ENCODE data around the gene BPIFA3. TPM values are rescaled to one million over a fixed set of nuclear protein-coding genes. Genes with fewer than 3 reads are reported as not detected.

Gene BPIFA3
- total RNA-seq, 1 donor from 2014 or later, result not detected

DNA sequence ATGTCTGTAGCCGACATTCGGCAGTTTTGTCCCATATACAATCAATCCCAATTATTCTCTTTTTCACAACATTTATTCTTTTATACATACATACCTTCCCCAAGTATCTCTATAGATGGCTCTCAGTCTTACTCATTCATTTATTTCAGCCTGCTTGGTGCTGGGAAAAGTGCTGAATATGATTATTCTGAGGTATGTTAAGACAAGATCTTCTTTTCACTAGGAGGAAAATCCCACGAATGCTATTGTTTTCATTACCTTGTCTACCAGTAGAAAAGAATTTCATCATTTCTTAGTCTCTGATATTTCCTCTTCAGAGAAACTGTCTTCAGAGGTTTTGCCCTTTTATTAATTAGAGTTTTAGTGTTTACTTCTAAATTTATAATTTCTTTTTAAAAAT, 13.7 kb upstream of the BPIFA3 start:
- no peak for DNase-seq (ENCODE audit: low spot score)
- peaks cover 51% of the 10 kb centered on the region for H3K27me3 ChIP-seq
- H3K4me3 ChIP-seq, result no peak overlapping the region
- Mint-ChIP-seq H3K4me3 (no peak overlapping the region), H3K36me3 (no peaks in the 10 kb centered on the region), H3K9me3 (no peaks in the 10 kb centered on the region), H3K27ac (no peak overlapping the region), H3K27me3 (ENCODE audit: insufficient read depth, low read depth) (peaks cover 11% of the 10 kb centered on the region), H3K4me1 (no peaks in the 10 kb centered on the region)
- no peak overlapping the region for H2AFZ ChIP-seq (replicated peaks)
- no peaks in the 10 kb centered on the region for H3K36me3 ChIP-seq
- H3K9ac ChIP-seq, result no peak overlapping the region
- H3K4me1 ChIP-seq, result no peaks in the 10 kb centered on the region
- H3K27ac ChIP-seq, result no peak overlapping the region
- H3K79me2 ChIP-seq (ENCODE audit: low read depth), result no peaks in the 10 kb centered on the region
- TF ChIP-seq EZH2phosphoT487 (IDR thresholded peaks at IDR 0.05) (no peak), EZH2 (IDR thresholded peaks at IDR 0.05) (no peak)
- TF ChIP-seq, protein P1, sequence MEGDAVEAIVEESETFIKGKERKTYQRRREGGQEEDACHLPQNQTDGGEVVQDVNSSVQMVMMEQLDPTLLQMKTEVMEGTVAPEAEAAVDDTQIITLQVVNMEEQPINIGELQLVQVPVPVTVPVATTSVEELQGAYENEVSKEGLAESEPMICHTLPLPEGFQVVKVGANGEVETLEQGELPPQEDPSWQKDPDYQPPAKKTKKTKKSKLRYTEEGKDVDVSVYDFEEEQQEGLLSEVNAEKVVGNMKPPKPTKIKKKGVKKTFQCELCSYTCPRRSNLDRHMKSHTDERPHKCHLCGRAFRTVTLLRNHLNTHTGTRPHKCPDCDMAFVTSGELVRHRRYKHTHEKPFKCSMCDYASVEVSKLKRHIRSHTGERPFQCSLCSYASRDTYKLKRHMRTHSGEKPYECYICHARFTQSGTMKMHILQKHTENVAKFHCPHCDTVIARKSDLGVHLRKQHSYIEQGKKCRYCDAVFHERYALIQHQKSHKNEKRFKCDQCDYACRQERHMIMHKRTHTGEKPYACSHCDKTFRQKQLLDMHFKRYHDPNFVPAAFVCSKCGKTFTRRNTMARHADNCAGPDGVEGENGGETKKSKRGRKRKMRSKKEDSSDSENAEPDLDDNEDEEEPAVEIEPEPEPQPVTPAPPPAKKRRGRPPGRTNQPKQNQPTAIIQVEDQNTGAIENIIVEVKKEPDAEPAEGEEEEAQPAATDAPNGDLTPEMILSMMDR (IDR thresholded peaks at IDR 0.05), result no peak
- no peaks in the 10 kb centered on the region for H3K9me3 ChIP-seq (ENCODE audit: low read depth)
- no peaks in the 10 kb centered on the region for H4K20me1 ChIP-seq (ENCODE audit: low read depth)
- no peaks in the 10 kb centered on the region for H3F3A ChIP-seq (ENCODE audit: low read depth)
- H3K4me2 ChIP-seq, result no peak overlapping the region

DNA sequence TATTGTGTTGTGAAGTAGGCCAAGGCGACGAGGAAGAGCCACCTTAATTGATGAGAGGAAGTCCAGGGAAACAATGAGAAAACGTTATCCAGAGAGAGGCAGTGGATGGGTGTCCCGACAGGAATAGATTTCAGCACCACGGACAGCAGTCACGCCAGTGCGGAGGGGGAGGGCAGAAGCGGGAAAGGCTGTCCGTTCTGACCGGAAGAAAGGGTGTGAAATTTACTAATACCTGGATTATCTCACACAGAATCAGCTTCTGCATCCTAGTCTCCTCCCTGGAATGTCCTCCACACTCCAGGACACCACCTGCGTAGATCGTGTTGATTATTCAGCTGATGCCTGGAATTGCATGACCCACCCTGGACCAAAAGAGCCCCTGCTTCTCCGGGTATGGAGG, 7.4 kb upstream of the BPIFA3 start:
- Histone ChIP-seq H3K4me1 (no peaks in the 10 kb centered on the region), H3K36me3 (no peaks in the 10 kb centered on the region), H3K27ac (no peak overlapping the region), H3K27me3 (peaks cover 75% of the 10 kb centered on the region), H3K9me3 (ENCODE audit: low read depth) (no peaks in the 10 kb centered on the region), H3K4me3 (no peak overlapping the region), H3K9ac (no peak overlapping the region), H3K79me2 (ENCODE audit: low read depth) (no peaks in the 10 kb centered on the region), H2AFZ (replicated peaks) (no peak overlapping the region), H4K20me1 (ENCODE audit: low read depth) (peaks cover 18% of the 10 kb centered on the region), H3F3A (ENCODE audit: low read depth) (no peaks in the 10 kb centered on the region), H3K4me2 (no peak overlapping the region)
- no peaks in the 10 kb centered on the region for H3K9me3 Mint-ChIP-seq
- TF ChIP-seq EZH2 (IDR thresholded peaks at IDR 0.05) (no peak), EZH2phosphoT487 (IDR thresholded peaks at IDR 0.05) (no peak)
- TF ChIP-seq, protein P1 (IDR thresholded peaks at IDR 0.05), result no peak
- no peaks in the 10 kb centered on the region for H3K36me3 Mint-ChIP-seq
- H3K4me3 Mint-ChIP-seq, result peak overlapping the region; percentile 19
- no peak overlapping the region for H3K27ac Mint-ChIP-seq
- peaks cover 21% of the 10 kb centered on the region for H3K27me3 Mint-ChIP-seq (ENCODE audit: insufficient read depth, low read depth)
- DNase-seq (ENCODE audit: low spot score), result peak; percentile 95
- H3K4me1 Mint-ChIP-seq, result peaks cover 3% of the 10 kb centered on the region

DNA sequence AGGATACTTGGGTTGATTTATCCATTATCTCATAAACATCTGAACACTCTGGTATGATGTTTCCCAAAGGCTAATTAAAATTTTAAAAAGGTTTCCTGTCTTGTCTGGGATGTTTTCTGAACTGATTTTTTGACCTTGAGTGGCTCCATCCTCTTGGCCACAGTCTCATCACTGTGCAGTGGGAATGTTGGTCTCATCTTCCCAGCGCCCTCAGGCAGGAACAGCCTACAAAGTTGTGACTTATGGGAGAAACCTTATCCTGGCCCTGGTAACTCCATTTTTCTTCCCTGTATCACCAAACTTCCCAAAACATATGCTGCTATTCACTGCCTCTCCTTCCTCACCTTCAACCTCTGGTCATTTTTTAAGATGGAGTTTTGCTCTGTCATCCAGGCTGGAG, 6.8 kb upstream of the BPIFA3 start:
- Histone ChIP-seq H3K36me3 (no peaks in the 10 kb centered on the region), H3K27me3 (peaks cover 72% of the 10 kb centered on the region), H3K4me2 (no peak overlapping the region), H3K9me3 (ENCODE audit: low read depth) (no peaks in the 10 kb centered on the region), H3K4me3 (no peak overlapping the region), H3K4me1 (no peaks in the 10 kb centered on the region), H3F3A (ENCODE audit: low read depth) (no peaks in the 10 kb centered on the region), H4K20me1 (ENCODE audit: low read depth) (peaks cover 18% of the 10 kb centered on the region), H3K9ac (no peak overlapping the region), H2AFZ (replicated peaks) (no peak overlapping the region), H3K79me2 (ENCODE audit: low read depth) (no peaks in the 10 kb centered on the region), H3K27ac (no peak overlapping the region)
- H3K9me3 Mint-ChIP-seq, result no peaks in the 10 kb centered on the region
- H3K4me1 Mint-ChIP-seq, result peaks cover 3% of the 10 kb centered on the region
- peaks cover 21% of the 10 kb centered on the region for H3K27me3 Mint-ChIP-seq (ENCODE audit: insufficient read depth, low read depth)
- H3K27ac Mint-ChIP-seq, result no peak overlapping the region
- no peak for DNase-seq (ENCODE audit: low spot score)
- no peak overlapping the region for H3K4me3 Mint-ChIP-seq
- TF ChIP-seq, protein P1 (IDR thresholded peaks at IDR 0.05), result no peak
- TF ChIP-seq EZH2phosphoT487 (IDR thresholded peaks at IDR 0.05) (no peak), EZH2 (IDR thresholded peaks at IDR 0.05) (no peak)
- H3K36me3 Mint-ChIP-seq, result no peaks in the 10 kb centered on the region

Measured in neural progenitor cell (in vitro differentiated cells).